Stomach (tissue), 9 donors: ENCODE measurements around the gene RMND5A. TPM values are rescaled to one million over a fixed set of nuclear protein-coding genes. Genes with fewer than 3 reads are reported as not detected.

Source experiments
- DNase-seq, 2 donors: peaks; one replicate each; pipeline versions ENCODE4 v3.0.0 to v3.0.0-alpha.2; 2013 to 2019
- H3K27ac ChIP-seq, 5 donors: fragments of 200-600 bp in 4 of 5; sonication (generic) in 4 of 5; one replicate each; pipeline ENCODE4 v1.5.1; 2013 to 2019; ENCODE audit warnings: mild to moderate bottlenecking in 1 of 5, moderate library complexity in 1 of 5
- H3K27me3 ChIP-seq, 3 donors: fragments of 200-600 bp; sonication (generic); one replicate each; pipeline ENCODE4 v1.5.1; 2017 to 2019; ENCODE audit warnings: mixed run types in 1 of 3
- H3K36me3 ChIP-seq, 4 donors: fragments of 200-600 bp; sonication (generic); 1 replicate in 3 of 4; 2 replicates in 1 of 4; pipeline ENCODE4 v1.5.1; 2016 to 2019
- H3K4me1 ChIP-seq, 4 donors: fragments of 200-600 bp; sonication (generic); one replicate each; pipeline ENCODE4 v1.5.1; 2016 to 2019
- H3K4me3 ChIP-seq, 4 donors: fragments of 200-600 bp; sonication (generic) in 3 of 4; one replicate each; pipeline ENCODE4 v1.5.1; 2016 to 2019; ENCODE audit warnings: mild to moderate bottlenecking in 1 of 4
- H3K9me3 ChIP-seq, 4 donors: fragments of 200-600 bp; sonication (generic); one replicate each; pipeline ENCODE4 v1.5.1; 2016 to 2019
- EP300 ChIP-seq: sonication (generic); formaldehyde crosslinking; IDR thresholded peaks from one replicate; pipeline ENCODE4 v1.6.1; 2017; ENCODE audit warnings: antibody characterized with exemption
- POLR2A ChIP-seq, 4 donors: fragments of 450-650 bp; IDR thresholded peaks; one replicate each; pipeline ENCODE4 v1.6.1; 2016; ENCODE audit warnings: antibody characterized with exemption in 4 of 4, control low read depth in 2 of 4, mild to moderate bottlenecking in 1 of 4, moderate library complexity in 1 of 4
- POLR2AphosphoS5 ChIP-seq, 3 donors: sonication (generic); formaldehyde crosslinking; IDR thresholded peaks; one replicate each; pipeline ENCODE4 v1.6.1; 2016; ENCODE audit warnings: antibody characterized with exemption in 3 of 3
- WGBS, 5 donors: extraction: QIAGEN DNeasy Blood & Tissue Kit in 3 of 5; methylation state at CpG; one replicate each; pipeline versions ENCODE4 v1.1.5 to v1.1.7; 2013 to 2018; 5-methylcytosine and 5-hydroxymethylcytosine counted together
- intact Hi-C: fragments of 100-400 bp; cut with DNase I; formaldehyde crosslinking; loops from one replicate; pipeline ENCODE4 v1.15.1; 2023; ENCODE audit warnings: low total_unique reads
- polyA plus RNA-seq, 3 donors: library from polyadenylated mRNA; stranded (reverse); fragments of 200-250 nt; gene quantifications; one replicate each; pipeline ENCODE4 v1.2.3, GENCODE V29; 2013
- total RNA-seq, 5 donors: library from RNA; depleted of rRNA; stranded (reverse); fragments of >200 nt; gene quantifications; one replicate each; pipeline versions ENCODE4 v1.1.0 to v1.2.3, GENCODE V29; 2014 to 2016
- TF ChIP-seq, protein P1 (sequence below), 7 experiments: fragments of 450-650 bp in 4 of 7; fragments of 200-600 bp in 3 of 7; sonication (generic) in 3 of 7; IDR thresholded peaks; one replicate each; pipeline ENCODE4 v1.5.1; 2016 to 2019; ENCODE audit warnings: antibody characterized with exemption in 7 of 7, control low read depth in 2 of 7, mild to moderate bottlenecking in 1 of 7
- donor health status: healthy with polysubstance abuse.
- donor health status: Bipolar disorder and iron deficiency.
- donor health status: healthy.

RMND5A gene
- total and polyA plus RNA-seq, 8 donors, result 7.3 to 111 (median 24.5) TPM

DNA sequence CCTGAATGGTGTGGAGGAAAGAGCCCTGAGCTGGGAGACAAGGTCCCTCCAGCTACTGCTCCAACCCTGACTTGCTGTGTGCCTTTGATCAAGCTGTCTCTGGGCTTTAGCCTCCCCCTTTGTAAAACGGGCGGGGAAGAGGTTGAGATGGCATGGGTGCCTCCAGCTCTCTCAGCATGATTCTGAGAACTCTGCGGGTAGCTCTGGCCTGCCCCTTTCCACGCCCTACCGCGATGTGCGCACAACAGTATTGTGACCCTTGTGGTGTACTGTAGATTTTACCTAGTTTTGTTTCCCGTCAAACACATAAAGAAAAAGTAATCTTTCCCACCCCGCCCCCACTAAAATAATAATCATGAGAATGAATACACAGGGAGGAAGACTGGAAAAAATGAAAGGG, 65.4 kb downstream of the RMND5A start:
- Histone ChIP-seq H3K36me3 (no peaks in the 10 kb centered on the region), H3K9me3 (no peaks in the 10 kb centered on the region), H3K4me3 (no peak overlapping the region), H3K27me3 (peaks cover 14 to 40% (median 19%) of the 10 kb centered on the region in 3 donors), H3K4me1 (peaks cover 18 to 28% (median 25%) of the 10 kb centered on the region in 4 donors), H3K27ac (no peak overlapping the region)
- peak in 1 of 2 donors; percentile 39 for DNase-seq
- WGBS, 5 donors, result 62 to 88% (median 83%) methylated on average over 9 of the region's 9 CpGs
- TF ChIP-seq EP300 (no peak), POLR2AphosphoS5 (IDR thresholded peaks at IDR 0.05) (no peak), POLR2A (IDR thresholded peaks at IDR 0.05) (no peak)
- TF ChIP-seq, protein P1, sequence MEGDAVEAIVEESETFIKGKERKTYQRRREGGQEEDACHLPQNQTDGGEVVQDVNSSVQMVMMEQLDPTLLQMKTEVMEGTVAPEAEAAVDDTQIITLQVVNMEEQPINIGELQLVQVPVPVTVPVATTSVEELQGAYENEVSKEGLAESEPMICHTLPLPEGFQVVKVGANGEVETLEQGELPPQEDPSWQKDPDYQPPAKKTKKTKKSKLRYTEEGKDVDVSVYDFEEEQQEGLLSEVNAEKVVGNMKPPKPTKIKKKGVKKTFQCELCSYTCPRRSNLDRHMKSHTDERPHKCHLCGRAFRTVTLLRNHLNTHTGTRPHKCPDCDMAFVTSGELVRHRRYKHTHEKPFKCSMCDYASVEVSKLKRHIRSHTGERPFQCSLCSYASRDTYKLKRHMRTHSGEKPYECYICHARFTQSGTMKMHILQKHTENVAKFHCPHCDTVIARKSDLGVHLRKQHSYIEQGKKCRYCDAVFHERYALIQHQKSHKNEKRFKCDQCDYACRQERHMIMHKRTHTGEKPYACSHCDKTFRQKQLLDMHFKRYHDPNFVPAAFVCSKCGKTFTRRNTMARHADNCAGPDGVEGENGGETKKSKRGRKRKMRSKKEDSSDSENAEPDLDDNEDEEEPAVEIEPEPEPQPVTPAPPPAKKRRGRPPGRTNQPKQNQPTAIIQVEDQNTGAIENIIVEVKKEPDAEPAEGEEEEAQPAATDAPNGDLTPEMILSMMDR (IDR thresholded peaks at IDR 0.05), result no peak
- intact Hi-C loops, result no loop called here

DNA sequence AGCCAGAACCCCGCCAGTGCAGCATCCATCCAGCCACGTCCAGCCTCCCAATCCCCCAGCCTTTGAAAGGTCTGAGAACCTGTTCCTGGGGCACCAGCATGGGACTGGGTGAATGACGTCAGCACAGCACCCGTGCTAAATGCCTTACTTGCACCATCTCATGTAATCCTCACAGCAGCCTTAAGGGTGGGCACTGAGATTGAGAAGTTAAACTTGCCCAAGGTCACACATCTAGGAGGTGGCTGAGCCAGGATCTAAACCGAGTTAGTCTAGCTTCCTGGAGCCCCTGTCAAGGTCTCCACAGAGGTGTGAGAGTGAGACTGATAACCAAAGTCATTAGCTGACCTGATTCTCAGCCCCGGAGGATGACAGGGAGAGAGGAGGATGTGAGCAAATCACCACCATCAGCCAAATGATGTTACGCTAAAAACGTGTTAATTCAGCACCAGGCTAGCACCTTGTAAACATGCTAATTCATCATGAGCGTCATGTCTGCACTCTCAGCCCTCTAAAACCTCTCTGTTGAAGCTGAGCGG, 66.0 kb downstream of the RMND5A start:
- Histone ChIP-seq H3K9me3 (no peaks in the 10 kb centered on the region), H3K27ac (peak overlapping the region in 3 of 5 donors; percentile 1 to 37 (median 14)), H3K4me1 (peaks cover 22 to 34% (median 31%) of the 10 kb centered on the region in 4 donors), H3K36me3 (no peaks in the 10 kb centered on the region), H3K27me3 (peaks cover 20 to 46% (median 25%) of the 10 kb centered on the region in 3 donors), H3K4me3 (no peak overlapping the region)
- 46 to 57% (median 49%) methylated on average over 10 of the region's 10 CpGs for WGBS, 5 donors
- TF ChIP-seq POLR2A (IDR thresholded peaks at IDR 0.05) (no peak), POLR2AphosphoS5 (IDR thresholded peaks at IDR 0.05) (no peak), EP300 (no peak)
- TF ChIP-seq, protein P1 (IDR thresholded peaks at IDR 0.05), result no peak
- DNase-seq, result peak in 1 of 2 donors; percentile 50
- intact Hi-C loops, result no loop called here

DNA sequence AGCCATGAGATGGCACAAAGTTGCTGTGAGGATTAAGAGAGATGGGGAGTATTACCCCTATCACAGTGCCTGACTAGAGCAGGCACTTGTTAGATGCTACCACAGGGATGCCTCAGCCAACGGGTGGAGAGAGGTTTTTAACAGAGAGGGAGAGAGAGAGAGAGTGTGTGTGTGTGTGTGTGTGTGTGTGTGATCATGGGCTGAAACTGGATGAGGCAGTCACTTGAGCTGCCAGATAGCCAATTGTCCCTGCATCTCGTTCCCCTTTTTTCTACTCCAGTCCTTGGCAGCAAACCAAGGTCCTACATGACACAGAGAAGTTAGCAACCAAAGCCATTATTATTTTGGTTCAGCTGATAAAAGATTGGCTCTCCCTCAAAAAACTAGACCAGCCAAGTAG, 67.6 kb downstream of the RMND5A start:
- no peaks in the 10 kb centered on the region for H3K9me3 ChIP-seq
- WGBS, 5 donors, result 0 to 7% (median 5%) methylated on average over 2 of the region's 2 CpGs
- H3K27ac ChIP-seq, result peak overlapping the region in 2 of 5 donors; percentile 27 to 74
- intact Hi-C loops, result no loop called here
- no peaks in the 10 kb centered on the region for H3K36me3 ChIP-seq
- H3K4me1 ChIP-seq, result peaks cover 22 to 42% (median 35%) of the 10 kb centered on the region in 4 donors
- DNase-seq, result peak in 1 of 2 donors; percentile 54
- no peak for TF ChIP-seq EP300
- TF ChIP-seq, protein P1 (IDR thresholded peaks at IDR 0.05), result no peak
- H3K27me3 ChIP-seq, result peaks cover 27 to 62% (median 42%) of the 10 kb centered on the region in 3 donors
- no peak overlapping the region for H3K4me3 ChIP-seq

DNA sequence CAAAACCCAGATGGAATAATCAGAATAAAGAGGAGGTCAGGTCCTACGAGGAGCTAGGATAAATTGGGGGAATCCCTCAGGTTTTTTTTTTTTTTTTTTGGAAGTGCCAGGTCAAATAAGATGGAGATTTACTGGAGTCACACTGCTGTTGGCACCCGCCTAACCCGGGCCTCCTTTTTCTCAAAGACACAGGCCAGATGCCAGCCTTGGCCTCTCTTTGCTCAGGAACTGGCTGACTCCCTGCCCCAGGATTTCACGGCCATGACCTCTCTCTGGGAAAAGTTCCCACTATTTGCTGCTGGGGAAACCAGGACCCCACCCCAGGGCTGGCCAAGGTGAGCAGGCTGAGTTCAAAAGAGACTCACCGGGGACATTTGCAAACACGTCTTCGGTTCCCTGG, 68.1 kb downstream of the RMND5A start:
- peaks cover 27 to 67% (median 46%) of the 10 kb centered on the region in 3 donors for H3K27me3 ChIP-seq
- peaks cover 22 to 42% (median 35%) of the 10 kb centered on the region in 4 donors for H3K4me1 ChIP-seq
- H3K9me3 ChIP-seq, result no peaks in the 10 kb centered on the region
- intact Hi-C loops, result no loop called here
- peak in 1 of 2 donors; percentile 41 for DNase-seq
- WGBS, 5 donors, result 17 to 49% (median 27%) methylated on average over 7 of the region's 7 CpGs
- peak overlapping the region in 2 of 5 donors; percentile 27 to 74 for H3K27ac ChIP-seq
- TF ChIP-seq POLR2A (IDR thresholded peaks at IDR 0.05) (no peak), POLR2AphosphoS5 (IDR thresholded peaks at IDR 0.05) (no peak), EP300 (no peak)
- TF ChIP-seq, protein P1 (IDR thresholded peaks at IDR 0.05), result no peak
- H3K36me3 ChIP-seq, result no peaks in the 10 kb centered on the region
- H3K4me3 ChIP-seq, result peak overlapping the region in 1 of 4 donors; percentile 27
